Keratinocyte (primary cell): ENCODE results near the gene SLC5A3. TPM values are rescaled to one million over a fixed set of nuclear protein-coding genes. Genes with fewer than 3 reads are reported as not detected.

ENCODE experiments used
- DNase-seq: peaks from one replicate; pipeline ENCODE4 v3.0.0-alpha.2; 2011; ENCODE audit warnings: low read depth, missing footprints, low spot score
- FAIRE-seq: peaks from 2 replicates; lab custom pipeline; 2011; peaks lifted over from hg19 to GRCh38; lab: Jason Lieb, UNC
- H2AFZ ChIP-seq: 2 replicates; pipeline ENCODE4 v1.6.0; 2012; ENCODE audit warnings: low read length, control low read depth, inconsistent platforms; ENCODE audit not compliant: control insufficient read depth
- H3K27ac ChIP-seq: 2 replicates; pipeline ENCODE4 v1.5.1; 2011; ENCODE audit warnings: low read length; ENCODE audit not compliant: control insufficient read depth, insufficient read depth
- H3K27me3 ChIP-seq: 3 replicates; pipeline ENCODE4 v1.6.0; 2011; ENCODE audit warnings: low read length; ENCODE audit not compliant: control insufficient read depth, insufficient read depth; ENCODE audit errors: extremely low read depth
- H3K36me3 ChIP-seq, 2 experiments: 2 replicates in 1 of 2; 3 replicates in 1 of 2; pipeline ENCODE4 v1.5.1; 2011; ENCODE audit warnings: low read length in 2 of 2, mild to moderate bottlenecking in 1 of 2; ENCODE audit not compliant: control insufficient read depth in 2 of 2, insufficient read depth in 2 of 2; ENCODE audit errors: extremely low read depth in 1 of 2
- H3K4me1 ChIP-seq: 3 replicates; pipeline ENCODE4 v1.5.1; 2011; ENCODE audit warnings: low read length; ENCODE audit not compliant: control insufficient read depth, insufficient read depth; ENCODE audit errors: extremely low read depth
- H3K4me2 ChIP-seq: 3 replicates; pipeline ENCODE4 v1.6.0; 2011; ENCODE audit warnings: low read depth, low read length; ENCODE audit not compliant: control insufficient read depth, insufficient read depth; ENCODE audit errors: extremely low read depth
- H3K4me3 ChIP-seq, 3 experiments: fragments of 200-600 bp in 1 of 3; sonication (generic) in 1 of 3; 2 replicates in 2 of 3; 3 replicates in 1 of 3; pipeline ENCODE4 v1.5.1; 2011 to 2016; ENCODE audit warnings: low read length in 3 of 3, mild to moderate bottlenecking in 3 of 3, control low read depth in 2 of 3, inconsistent platforms in 1 of 3, low read depth in 1 of 3, mixed read lengths in 1 of 3, mixed run types in 1 of 3, moderate library complexity in 1 of 3; ENCODE audit not compliant: control insufficient read depth in 2 of 3, insufficient read depth in 2 of 3; ENCODE audit errors: extremely low read depth in 1 of 3
- H3K79me2 ChIP-seq: 2 replicates; pipeline ENCODE4 v1.6.0; 2012; ENCODE audit warnings: low read length; ENCODE audit not compliant: control insufficient read depth, insufficient read depth
- H3K9ac ChIP-seq: 3 replicates; pipeline ENCODE4 v1.6.0; 2011; ENCODE audit warnings: low read length; ENCODE audit not compliant: control insufficient read depth, insufficient read depth; ENCODE audit errors: extremely low read depth
- H3K9me1 ChIP-seq: 3 replicates; pipeline ENCODE4 v1.6.0; 2011; ENCODE audit warnings: low read length; ENCODE audit not compliant: control insufficient read depth, insufficient read depth; ENCODE audit errors: extremely low read depth
- H3K9me3 ChIP-seq: 2 replicates; pipeline ENCODE4 v1.5.1; 2012; ENCODE audit warnings: low read depth, low read length; ENCODE audit not compliant: control insufficient read depth
- H4K20me1 ChIP-seq: 3 replicates; pipeline ENCODE4 v1.6.0; 2011; ENCODE audit warnings: low read length; ENCODE audit not compliant: control insufficient read depth, insufficient read depth; ENCODE audit errors: extremely low read depth
- CTCF ChIP-seq, 3 experiments: IDR thresholded peaks in 1 of 3; conservative IDR thresholded peaks in 1 of 3; optimal IDR thresholded peaks in 1 of 3; 2 replicates in 2 of 3; 3 replicates in 1 of 3; pipeline versions ENCODE3 to v1.5.1; 2011; ENCODE audit warnings: low read length in 3 of 3, mild to moderate bottlenecking in 3 of 3, moderate library complexity in 2 of 3, control low read depth in 1 of 3, inconsistent platforms in 1 of 3; ENCODE audit not compliant: insufficient read depth in 2 of 3; ENCODE audit errors: extremely low read depth in 1 of 3
- EZH2 ChIP-seq: IDR thresholded peaks from one replicate; pipeline ENCODE4 v1.6.1; 2012; ENCODE audit warnings: inconsistent platforms, mild to moderate bottlenecking, low read length, moderate library complexity
- dilution Hi-C: fragments of 300-500 bp; cut with MboI; formaldehyde crosslinking; loops from one replicate; pipeline ENCODE4 v1.7.0; 2020; ENCODE audit warnings: low sequenced_read_pairs; ENCODE audit not compliant: extremely low pct_ligation_motif_present
- polyA plus RNA-seq, 5 experiments: library from polyadenylated mRNA; depleted of rRNA in 3 of 5; stranded (reverse) in 3 of 5; stranded (forward) in 1 of 5; unstranded in 1 of 5; fragments of >200 nt; gene quantifications; 1 replicate in 1 of 5; 2 replicates in 3 of 5; 3 replicates in 1 of 5; pipeline versions ENCODE4 v1.2.1 to v1.2.3, GENCODE V29; 2011 to 2012; ENCODE audit warnings: missing spikeins in 2 of 5, low read depth in 1 of 5, low replicate concordance in 1 of 5

The SLC5A3 gene
- polyA plus RNA-seq, 1 donor (not counting 4 experiments of a cell fraction or from before 2014, with no cell fraction given): 5.9 TPM

- FAIRE-seq: no peak
- Histone ChIP-seq H3K79me2 (peaks cover 56% of the 10 kb centered on the region), H2AFZ (no peak overlapping the region), H3K9me1 (no peaks in the 10 kb centered on the region), H4K20me1 (peaks cover 3% of the 10 kb centered on the region), H3K27ac (no peak overlapping the region), H3K9me3 (no peaks in the 10 kb centered on the region), H3K27me3 (no peaks in the 10 kb centered on the region), H3K4me1 (peaks cover 5% of the 10 kb centered on the region), H3K4me3 (no peak overlapping the region), H3K4me2 (no peak overlapping the region), H3K36me3 (peaks cover 6 to 16% of the 10 kb centered on the region in 2 experiments), H3K9ac (no peak overlapping the region)
- no peak for DNase-seq
- no peak for TF ChIP-seq EZH2
- dilution Hi-C loops: no loop called here
These were observed 17.7 kb downstream of the SLC5A3 start for GRCh38 chr21:34091032-34091431.

DNA sequence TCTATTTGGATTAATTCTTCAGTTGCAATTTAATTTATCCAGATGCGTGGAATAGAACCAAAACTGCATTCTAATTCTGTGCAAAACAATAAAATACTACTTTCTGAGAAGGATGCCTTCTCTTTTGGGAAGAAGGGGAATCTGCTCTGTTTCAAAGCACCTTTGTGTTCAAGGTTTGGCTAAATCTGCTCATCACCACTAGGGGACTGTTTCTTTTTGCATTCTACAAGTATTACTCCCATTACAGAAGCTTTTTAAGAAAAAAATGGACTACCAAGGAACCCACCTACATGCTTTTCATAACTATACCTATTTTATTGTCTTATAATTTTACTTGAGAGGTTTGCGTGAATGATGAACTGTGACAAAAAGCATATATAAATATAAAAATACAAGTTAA lies 18.2 kb downstream of the SLC5A3 start:
- H3K4me2 ChIP-seq: no peak overlapping the region
- FAIRE-seq (no peak), DNase-seq (no peak)
- TF ChIP-seq EZH2: no peak
- TF ChIP-seq CTCF (optimal IDR thresholded peaks at IDR 0.05 in 1 of 3, IDR thresholded peaks at IDR 0.05 in 1 of 3, conservative IDR thresholded peaks at IDR 0.05 in 1 of 3; ENCODE audit: extremely low read depth in 1 of 3, insufficient read depth in 2 of 3, low read length in 3 of 3): peak in 2 of 3 experiments; percentile 23 to 39
- peaks cover 8 to 15% of the 10 kb centered on the region in 2 experiments for H3K36me3 ChIP-seq
- H3K9me1 ChIP-seq: no peaks in the 10 kb centered on the region
- H3K79me2 ChIP-seq: peaks cover 51% of the 10 kb centered on the region
- no peak overlapping the region for H2AFZ ChIP-seq
- dilution Hi-C loops: no loop called here
- no peak overlapping the region for H3K4me3 ChIP-seq
- H3K27ac ChIP-seq: no peak overlapping the region
- H4K20me1 ChIP-seq: peaks cover 3% of the 10 kb centered on the region
- H3K9me3 ChIP-seq: no peaks in the 10 kb centered on the region
- H3K4me1 ChIP-seq: peaks cover 5% of the 10 kb centered on the region
- H3K27me3 ChIP-seq: no peaks in the 10 kb centered on the region
- no peak overlapping the region for H3K9ac ChIP-seq
